OCI-LY1 (cell line): ENCODE data around the gene TINAG.

Source experiments
- H2AFZ ChIP-seq: fragments of 200-600 bp; sonication (generic), shearing (Covaris generic); 2 replicates; pipeline ENCODE4 v1.6.0; 2014; ENCODE audit warnings: antibody characterized with exemption, mild to moderate bottlenecking, low read length
- H3F3A ChIP-seq: fragments of 200-600 bp; sonication (generic), shearing (Covaris generic); 2 replicates; pipeline ENCODE4 v1.6.0; 2014; ENCODE audit warnings: mild to moderate bottlenecking, antibody characterized with exemption, low read length, moderate library complexity; ENCODE audit not compliant: insufficient read depth
- H3K27ac ChIP-seq: fragments of 200-600 bp; sonication (generic); 2 replicates; pipeline ENCODE4 v1.5.1; 2014; ENCODE audit warnings: low read length, mixed run types, mild to moderate bottlenecking, low read depth; ENCODE audit not compliant: poor library complexity, severe bottlenecking
- H3K27me3 ChIP-seq: fragments of 200-600 bp; sonication (generic); 2 replicates; pipeline ENCODE4 v1.6.0; 2014; ENCODE audit warnings: antibody characterized with exemption, mild to moderate bottlenecking, low read length, moderate library complexity; ENCODE audit not compliant: insufficient read depth
- H3K36me3 ChIP-seq: fragments of 200-600 bp; sonication (generic); 2 replicates; pipeline ENCODE4 v1.6.1; 2014; ENCODE audit warnings: mild to moderate bottlenecking, antibody characterized with exemption, low read length, moderate library complexity, mixed read lengths; ENCODE audit not compliant: insufficient read depth
- H3K4me1 ChIP-seq: fragments of 200-600 bp; sonication (generic); 2 replicates; pipeline ENCODE4 v1.5.1; 2014; ENCODE audit warnings: mild to moderate bottlenecking, low read length, moderate library complexity; ENCODE audit not compliant: insufficient read depth, severe bottlenecking
- H3K4me2 ChIP-seq: fragments of 200-600 bp; sonication (generic), shearing (Covaris generic); 2 replicates; pipeline ENCODE4 v1.6.1; 2014; ENCODE audit warnings: low read length
- H3K4me3 ChIP-seq: fragments of 200-600 bp; sonication (generic); 2 replicates; pipeline ENCODE4 v1.5.1; 2014; ENCODE audit warnings: low read length, low read depth, mild to moderate bottlenecking, mixed read lengths; ENCODE audit not compliant: poor library complexity, severe bottlenecking
- H3K79me2 ChIP-seq: fragments of 200-600 bp; shearing (Covaris generic); 2 replicates; pipeline ENCODE4 v1.6.1; 2016; ENCODE audit warnings: mixed run types, low read length, mixed read lengths; ENCODE audit not compliant: insufficient read depth
- H3K9ac ChIP-seq: fragments of 200-600 bp; sonication (generic), shearing (Covaris generic); 2 replicates; pipeline ENCODE4 v1.6.1; 2014; ENCODE audit warnings: mild to moderate bottlenecking, low read length, mixed read lengths
- H3K9me2 ChIP-seq: fragments of 200-600 bp; sonication (generic), shearing (Covaris generic); 2 replicates; pipeline ENCODE4 v1.6.1; 2014; ENCODE audit warnings: low read depth, mild to moderate bottlenecking, low read length, mixed read lengths
- H3K9me3 ChIP-seq: fragments of 200-600 bp; shearing (Covaris generic); 2 replicates; pipeline ENCODE4 v1.6.1; 2014; ENCODE audit warnings: low read length, mixed read lengths
- H4K20me1 ChIP-seq: fragments of 200-600 bp; sonication (generic), shearing (Covaris generic); 2 replicates; pipeline ENCODE4 v1.6.0; 2016; ENCODE audit warnings: mild to moderate bottlenecking, low read length; ENCODE audit not compliant: insufficient read depth
- CTCF ChIP-seq: fragments of 200-600 bp; sonication (generic), shearing (Covaris generic); IDR thresholded peaks from 2 replicates; pipeline ENCODE4 v1.5.1; 2017; ENCODE audit warnings: mild to moderate bottlenecking, antibody characterized with exemption, low read length, moderate library complexity, mixed read lengths
- EZH2 ChIP-seq: fragments of 200-600 bp; sonication (generic), shearing (Covaris generic); IDR thresholded peaks from 2 replicates; pipeline ENCODE4 v1.8.0; 2017; ENCODE audit warnings: borderline replicate concordance, mixed run types, mild to moderate bottlenecking, antibody characterized with exemption, low read length, moderate library complexity, mixed read lengths

Gene TINAG

DNA sequence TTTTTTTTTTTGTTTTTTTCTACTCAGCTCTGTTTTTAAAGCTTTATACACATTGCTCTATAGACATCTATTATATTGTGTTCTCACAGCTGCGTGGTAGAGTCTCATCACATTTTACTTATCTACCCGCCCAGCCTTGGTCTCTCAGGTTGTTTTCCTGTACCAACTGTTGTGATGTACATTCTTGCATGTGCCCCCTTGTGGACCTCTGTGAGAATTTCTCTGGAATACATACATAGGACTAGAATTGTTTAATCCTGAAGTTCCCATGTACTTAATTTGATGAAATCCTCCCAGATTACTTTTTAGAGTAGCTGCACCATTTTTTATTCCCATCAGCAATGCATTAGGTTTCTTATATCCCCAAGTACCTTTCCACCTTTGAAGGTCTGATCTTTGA is 40.4 kb upstream of the TINAG start:
- no peak for TF ChIP-seq EZH2
- peak; percentile 57 for TF ChIP-seq CTCF
- Histone ChIP-seq H3K36me3 (no peaks in the 10 kb centered on the region), H3K27me3 (no peaks in the 10 kb centered on the region), H3K9ac (no peak overlapping the region), H3K9me3 (no peaks in the 10 kb centered on the region), H3K4me2 (no peak overlapping the region), H3K9me2 (no peaks in the 10 kb centered on the region), H3K4me1 (no peaks in the 10 kb centered on the region), H2AFZ (no peak overlapping the region), H3K4me3 (no peak overlapping the region), H3K79me2 (no peaks in the 10 kb centered on the region), H3F3A (no peaks in the 10 kb centered on the region), H3K27ac (no peak overlapping the region), H4K20me1 (no peaks in the 10 kb centered on the region)

- no peaks in the 10 kb centered on the region for H3K27me3 ChIP-seq
- H3K9me2 ChIP-seq = no peaks in the 10 kb centered on the region
- no peak overlapping the region for H3K4me3 ChIP-seq
- H4K20me1 ChIP-seq = no peaks in the 10 kb centered on the region
- no peaks in the 10 kb centered on the region for H3F3A ChIP-seq
- no peaks in the 10 kb centered on the region for H3K9me3 ChIP-seq
- no peaks in the 10 kb centered on the region for H3K4me1 ChIP-seq
- no peaks in the 10 kb centered on the region for H3K79me2 ChIP-seq
- no peak overlapping the region for H3K27ac ChIP-seq
- no peak overlapping the region for H2AFZ ChIP-seq
- no peak overlapping the region for H3K4me2 ChIP-seq
- TF ChIP-seq EZH2 (no peak), CTCF (no peak)
- H3K9ac ChIP-seq = no peak overlapping the region
- H3K36me3 ChIP-seq = no peaks in the 10 kb centered on the region
These were observed 34.9 kb upstream of the TINAG start for GRCh38 chr6:54273214-54273820.

GRCh38 chr6:54274383-54274782 is 33.9 kb upstream of the TINAG start:
- Histone ChIP-seq H3K9me2 (no peaks in the 10 kb centered on the region), H2AFZ (no peak overlapping the region)
- TF ChIP-seq CTCF (no peak), EZH2 (no peak)

More at GRCh38 chr6:54274383-54274782, 33.9 kb upstream of the TINAG start:
- H3K36me3 ChIP-seq = no peaks in the 10 kb centered on the region
- H3K79me2 ChIP-seq = no peaks in the 10 kb centered on the region
- H3K27ac ChIP-seq = no peak overlapping the region
- no peaks in the 10 kb centered on the region for H4K20me1 ChIP-seq
- H3F3A ChIP-seq = no peaks in the 10 kb centered on the region
- no peaks in the 10 kb centered on the region for H3K4me1 ChIP-seq
- H3K4me3 ChIP-seq = no peak overlapping the region
- no peaks in the 10 kb centered on the region for H3K9me3 ChIP-seq
- no peaks in the 10 kb centered on the region for H3K27me3 ChIP-seq
- H3K9ac ChIP-seq = no peak overlapping the region
- no peak overlapping the region for H3K4me2 ChIP-seq
